Measurements from ENCODE around the gene SLC22A16. TPM values are rescaled to one million over a fixed set of nuclear protein-coding genes. Genes with fewer than 3 reads are reported as not detected.

The SLC22A16 gene
- total RNA-seq (under 1 TPM in 2 of 4 donors, not detected in 2; 0.14 to 0.36 TPM), polyA plus RNA-seq (under 1 TPM in 1 of 3 donors, not detected in 2; 0.20 TPM)

GRCh38 chr6:110476046-110476849 is at the start of gene SLC22A16:
TSS of gene SLC22A16 (minus strand) at chr6:110476613. CDS start at chr6:110476574, 39 bp downstream.
- Histone ChIP-seq H3K36me3 (no peaks in the 10 kb centered on the region), H3K4me1 (peaks cover 0 to 13% (median 5%) of the 10 kb centered on the region in 4 donors), H3K4me3 (peak within 1 kb of the TSS in 3 of 4 donors; percentile 25 to 46 (median 41)), H3K27ac (no peak within 1 kb of the TSS), H3K9me3 (no peaks in the 10 kb centered on the region), H3K27me3 (peaks cover 3 to 33% (median 14%) of the 10 kb centered on the region in 3 donors)
- intact Hi-C loops (cut with DNase I), result no loop called here
- 3 to 17% methylated on average over 83 to 84 of the region's 85 CpGs for WGBS, 2 donors
- TF ChIP-seq POLR2A (IDR thresholded peaks at IDR 0.05) (no peak), POLR2AphosphoS5 (IDR thresholded peaks at IDR 0.05) (no peak), EP300 (IDR thresholded peaks at IDR 0.05) (no peak)
- TF ChIP-seq, protein P1, sequence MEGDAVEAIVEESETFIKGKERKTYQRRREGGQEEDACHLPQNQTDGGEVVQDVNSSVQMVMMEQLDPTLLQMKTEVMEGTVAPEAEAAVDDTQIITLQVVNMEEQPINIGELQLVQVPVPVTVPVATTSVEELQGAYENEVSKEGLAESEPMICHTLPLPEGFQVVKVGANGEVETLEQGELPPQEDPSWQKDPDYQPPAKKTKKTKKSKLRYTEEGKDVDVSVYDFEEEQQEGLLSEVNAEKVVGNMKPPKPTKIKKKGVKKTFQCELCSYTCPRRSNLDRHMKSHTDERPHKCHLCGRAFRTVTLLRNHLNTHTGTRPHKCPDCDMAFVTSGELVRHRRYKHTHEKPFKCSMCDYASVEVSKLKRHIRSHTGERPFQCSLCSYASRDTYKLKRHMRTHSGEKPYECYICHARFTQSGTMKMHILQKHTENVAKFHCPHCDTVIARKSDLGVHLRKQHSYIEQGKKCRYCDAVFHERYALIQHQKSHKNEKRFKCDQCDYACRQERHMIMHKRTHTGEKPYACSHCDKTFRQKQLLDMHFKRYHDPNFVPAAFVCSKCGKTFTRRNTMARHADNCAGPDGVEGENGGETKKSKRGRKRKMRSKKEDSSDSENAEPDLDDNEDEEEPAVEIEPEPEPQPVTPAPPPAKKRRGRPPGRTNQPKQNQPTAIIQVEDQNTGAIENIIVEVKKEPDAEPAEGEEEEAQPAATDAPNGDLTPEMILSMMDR (IDR thresholded peaks at IDR 0.05), result no peak
- DNase-seq, result no peak

- WGBS, 2 donors, result 67 to 69% methylated on average over 4 of the region's 4 CpGs
- intact Hi-C loops (cut with DNase I), result loop anchor here (10.0 kb wide), 2 partner anchors 460 to 670 kb away; partner anchors contain the start of gene RPF2
- DNase-seq, result no peak
- Histone ChIP-seq H3K4me1 (peaks cover 0 to 9% (median 1%) of the 10 kb centered on the region in 4 donors), H3K27me3 (no peaks in the 10 kb centered on the region), H3K9me3 (no peaks in the 10 kb centered on the region), H3K27ac (no peak overlapping the region), H3K36me3 (no peaks in the 10 kb centered on the region), H3K4me3 (no peak overlapping the region)
- TF ChIP-seq EP300 (IDR thresholded peaks at IDR 0.05), result no peak
- TF ChIP-seq, protein P1 (IDR thresholded peaks at IDR 0.05), result no peak
- no peak for TF ChIP-seq POLR2AphosphoS5 (IDR thresholded peaks at IDR 0.05)
- no peak for TF ChIP-seq POLR2A (IDR thresholded peaks at IDR 0.05)
Measured at GRCh38 chr6:110525001-110525400, 48.6 kb upstream of the SLC22A16 start.

GRCh38 chr6:110524305-110524704 is 47.9 kb upstream of the SLC22A16 start:
- TF ChIP-seq EP300 (IDR thresholded peaks at IDR 0.05), result no peak
- TF ChIP-seq POLR2AphosphoS5 (IDR thresholded peaks at IDR 0.05), result no peak
- TF ChIP-seq POLR2A (IDR thresholded peaks at IDR 0.05), result no peak
- TF ChIP-seq, protein P1 (IDR thresholded peaks at IDR 0.05), result no peak
- DNase-seq, result no peak
- intact Hi-C loops (cut with DNase I), result loop anchor here (10.0 kb wide), 2 partner anchors 460 to 670 kb away; partner anchors contain the start of gene RPF2
- H3K4me3 ChIP-seq, result no peak overlapping the region
- no peak overlapping the region for H3K27ac ChIP-seq
- 18 to 65% methylated on average over 2 of the region's 2 CpGs for WGBS, 2 donors
- no peaks in the 10 kb centered on the region for H3K27me3 ChIP-seq
- H3K36me3 ChIP-seq, result no peaks in the 10 kb centered on the region
- H3K4me1 ChIP-seq, result peaks cover 0 to 9% (median 1%) of the 10 kb centered on the region in 4 donors
- H3K9me3 ChIP-seq, result no peaks in the 10 kb centered on the region

- no peak overlapping the region for H3K4me3 ChIP-seq
- H3K36me3 ChIP-seq, result no peaks in the 10 kb centered on the region
- DNase-seq, result no peak
- peaks cover 0 to 8% (median 1%) of the 10 kb centered on the region in 4 donors for H3K4me1 ChIP-seq
- TF ChIP-seq POLR2AphosphoS5 (IDR thresholded peaks at IDR 0.05) (no peak), POLR2A (IDR thresholded peaks at IDR 0.05) (no peak), EP300 (IDR thresholded peaks at IDR 0.05) (no peak)
- TF ChIP-seq, protein P1 (IDR thresholded peaks at IDR 0.05), result no peak
- H3K27ac ChIP-seq, result no peak overlapping the region
- WGBS, 2 donors, result 88% methylated on average over 4 of the region's 4 CpGs
- no peaks in the 10 kb centered on the region for H3K9me3 ChIP-seq
- H3K27me3 ChIP-seq, result no peaks in the 10 kb centered on the region
- intact Hi-C loops (cut with DNase I), result loop anchor here (10.0 kb wide), 2 partner anchors 461 to 671 kb away; partner anchors contain the start of gene RPF2
Measured at GRCh38 chr6:110523451-110524021, 47.1 kb upstream of the SLC22A16 start.
